ENCODE measurements around the gene CDYL.

Gene CDYL

DNA sequence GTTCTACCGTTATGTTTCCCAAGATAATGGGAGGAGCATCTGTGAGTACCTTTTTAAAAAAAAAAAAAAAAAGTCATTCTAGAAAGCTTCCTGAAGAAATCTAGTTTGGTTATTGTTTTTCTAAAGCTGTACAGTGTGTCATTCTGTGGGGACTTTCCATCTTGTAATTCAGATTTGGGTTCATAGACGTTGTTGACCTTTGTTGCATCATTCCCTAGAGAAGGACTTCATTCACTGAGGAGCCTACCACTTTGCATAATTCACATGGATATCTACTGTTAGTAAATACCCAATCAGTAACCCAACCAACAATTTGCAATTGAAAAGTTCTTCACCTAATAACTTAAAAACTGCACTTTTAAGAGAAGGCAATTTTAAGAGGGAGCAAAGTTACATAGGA, 167.5 kb downstream of the CDYL start:
- in situ Hi-C loops (cut with HindIII; ENCODE audit: low sequenced_read_pairs): no loop called here
- no peak for DNase-seq (ENCODE audit: low read depth)
- TF ChIP-seq, protein P1, sequence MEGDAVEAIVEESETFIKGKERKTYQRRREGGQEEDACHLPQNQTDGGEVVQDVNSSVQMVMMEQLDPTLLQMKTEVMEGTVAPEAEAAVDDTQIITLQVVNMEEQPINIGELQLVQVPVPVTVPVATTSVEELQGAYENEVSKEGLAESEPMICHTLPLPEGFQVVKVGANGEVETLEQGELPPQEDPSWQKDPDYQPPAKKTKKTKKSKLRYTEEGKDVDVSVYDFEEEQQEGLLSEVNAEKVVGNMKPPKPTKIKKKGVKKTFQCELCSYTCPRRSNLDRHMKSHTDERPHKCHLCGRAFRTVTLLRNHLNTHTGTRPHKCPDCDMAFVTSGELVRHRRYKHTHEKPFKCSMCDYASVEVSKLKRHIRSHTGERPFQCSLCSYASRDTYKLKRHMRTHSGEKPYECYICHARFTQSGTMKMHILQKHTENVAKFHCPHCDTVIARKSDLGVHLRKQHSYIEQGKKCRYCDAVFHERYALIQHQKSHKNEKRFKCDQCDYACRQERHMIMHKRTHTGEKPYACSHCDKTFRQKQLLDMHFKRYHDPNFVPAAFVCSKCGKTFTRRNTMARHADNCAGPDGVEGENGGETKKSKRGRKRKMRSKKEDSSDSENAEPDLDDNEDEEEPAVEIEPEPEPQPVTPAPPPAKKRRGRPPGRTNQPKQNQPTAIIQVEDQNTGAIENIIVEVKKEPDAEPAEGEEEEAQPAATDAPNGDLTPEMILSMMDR (IDR thresholded peaks at IDR 0.05; ENCODE audit: low read depth, low read length, missing control alignments): no peak
- H3K4me3 ChIP-seq (ENCODE audit: low read depth, low read length): no peak overlapping the region

DNA sequence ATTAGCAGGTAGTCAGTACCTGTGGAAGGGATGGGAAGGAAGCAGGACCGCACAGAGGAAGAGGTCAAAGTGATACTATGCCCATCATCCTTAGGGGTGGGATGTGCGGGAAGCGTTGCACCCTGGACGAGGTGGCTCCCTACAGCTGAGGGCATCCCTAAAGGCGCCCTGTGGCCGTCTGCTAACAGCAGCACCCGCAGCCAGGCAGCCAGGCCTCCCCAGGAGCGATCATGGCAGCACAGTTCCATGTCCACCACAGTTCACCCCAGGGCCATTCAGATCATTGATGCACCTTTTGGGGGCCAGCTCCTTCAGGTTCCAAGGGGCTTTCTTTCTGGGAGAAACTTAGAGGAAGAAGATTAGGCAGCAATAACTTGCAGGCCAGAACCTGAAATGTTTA, 168.1 kb downstream of the CDYL start:
- no peak overlapping the region for H3K4me3 ChIP-seq (ENCODE audit: low read depth, low read length)
- TF ChIP-seq, protein P1 (IDR thresholded peaks at IDR 0.05; ENCODE audit: low read depth, low read length, missing control alignments): no peak
- in situ Hi-C loops (cut with HindIII; ENCODE audit: low sequenced_read_pairs): no loop called here
- no peak for DNase-seq (ENCODE audit: low read depth)

DNA sequence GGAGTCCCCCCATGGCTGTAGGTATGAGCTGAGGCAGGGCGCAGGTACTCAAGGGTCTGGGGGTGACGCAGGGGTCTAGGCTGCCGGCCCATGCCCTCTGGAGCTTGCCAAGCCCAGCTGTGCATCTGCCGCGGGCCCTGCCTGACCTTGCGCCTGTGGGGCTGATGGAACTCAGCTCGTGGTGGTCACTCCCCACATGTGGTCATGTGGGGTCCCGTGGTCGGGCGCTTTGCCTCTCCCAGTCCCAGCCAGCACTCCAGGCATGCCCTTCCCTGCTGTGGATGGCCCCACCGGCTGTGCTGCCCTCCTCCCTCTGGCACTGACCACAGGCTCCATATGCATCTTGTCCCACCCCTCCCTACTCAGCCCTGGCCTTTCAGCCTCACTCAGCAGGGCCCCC, 170.3 kb downstream of the CDYL start:
- H3K4me3 ChIP-seq (ENCODE audit: low read depth, low read length): no peak overlapping the region
- in situ Hi-C loops (cut with HindIII; ENCODE audit: low sequenced_read_pairs): no loop called here
- no peak for DNase-seq (ENCODE audit: low read depth)
- TF ChIP-seq, protein P1 (IDR thresholded peaks at IDR 0.05; ENCODE audit: low read depth, low read length, missing control alignments): no peak

DNA sequence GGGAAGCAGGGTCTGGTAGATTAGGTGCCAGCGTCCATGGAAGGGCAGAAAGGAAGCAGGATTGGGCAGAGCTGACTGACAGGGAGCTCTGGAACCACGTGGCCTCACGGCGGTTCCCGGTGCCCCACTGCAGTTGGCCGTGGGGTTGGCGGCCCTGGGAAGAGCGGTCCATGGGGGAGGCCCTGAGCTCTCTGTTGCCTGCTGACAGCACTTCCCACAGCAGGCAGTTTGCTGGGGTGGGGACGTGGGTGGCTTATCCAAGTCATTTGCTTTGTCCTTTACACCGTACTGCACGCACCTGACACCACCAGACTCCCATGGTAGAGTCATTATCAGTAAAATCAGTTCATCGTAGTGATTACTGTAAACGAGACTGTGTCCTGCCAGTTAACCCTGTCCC, 171.5 kb downstream of the CDYL start:
- H3K4me3 ChIP-seq (ENCODE audit: low read depth, low read length): no peak overlapping the region
- no peak for DNase-seq (ENCODE audit: low read depth)
- in situ Hi-C loops (cut with HindIII; ENCODE audit: low sequenced_read_pairs): no loop called here
- TF ChIP-seq, protein P1 (IDR thresholded peaks at IDR 0.05; ENCODE audit: low read depth, low read length, missing control alignments): no peak

DNA sequence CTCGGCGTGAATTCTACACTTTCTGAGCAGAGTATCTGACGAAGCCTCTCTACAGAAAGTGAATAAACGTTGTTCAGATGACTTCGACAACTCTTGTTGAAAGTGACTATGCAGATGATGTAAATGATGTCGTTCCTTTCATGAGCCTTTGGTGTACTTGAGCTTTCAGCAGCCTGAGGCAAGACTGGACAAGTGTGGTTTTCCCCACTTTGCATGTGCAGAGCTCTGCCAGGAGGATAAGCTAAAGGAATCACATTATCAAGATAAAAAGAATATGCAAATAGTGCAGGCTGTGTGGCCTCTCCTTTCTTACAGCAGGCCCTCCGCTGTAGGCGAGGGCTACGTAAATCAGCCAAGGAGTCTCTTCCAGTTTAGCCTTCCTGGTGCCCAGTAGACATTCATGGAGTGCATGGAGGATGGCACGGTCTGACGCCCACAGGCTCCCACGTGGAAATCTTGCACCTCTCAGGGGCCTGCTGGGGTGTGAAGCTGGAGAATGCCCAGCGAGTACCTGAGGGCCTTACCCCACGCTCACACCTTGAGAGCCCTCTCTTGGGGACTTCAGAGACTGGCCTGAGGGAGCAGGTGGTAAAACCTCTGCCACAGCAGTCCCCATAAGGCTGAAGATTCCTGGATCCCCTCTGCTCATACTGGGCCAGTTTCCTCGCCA, 172.7 kb downstream of the CDYL start:
- in situ Hi-C loops (cut with HindIII; ENCODE audit: low sequenced_read_pairs): no loop called here
- TF ChIP-seq, protein P1 (IDR thresholded peaks at IDR 0.05; ENCODE audit: low read depth, low read length, missing control alignments): no peak
- no peak for DNase-seq (ENCODE audit: low read depth)
- no peak overlapping the region for H3K4me3 ChIP-seq (ENCODE audit: low read depth, low read length)

DNA sequence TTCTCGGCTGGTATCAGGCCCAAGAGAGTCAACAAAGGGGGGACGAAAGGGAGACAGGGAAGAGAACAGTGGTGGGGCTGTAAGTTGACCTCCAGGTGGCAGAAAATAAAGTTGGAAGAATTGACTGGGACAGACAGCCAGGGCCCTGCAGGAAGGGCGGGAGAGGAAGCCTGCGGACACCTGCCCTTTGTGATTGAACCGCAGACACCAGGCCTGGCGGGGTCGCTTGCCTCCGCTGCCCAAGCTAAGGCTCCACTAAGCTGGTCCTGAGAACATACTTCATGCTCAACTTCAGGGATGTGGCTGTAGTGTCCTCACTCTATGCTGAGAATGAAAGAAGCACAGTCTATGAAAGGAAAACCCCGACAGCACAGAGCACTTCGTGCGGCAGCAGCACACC, 173.9 kb downstream of the CDYL start:
- in situ Hi-C loops (cut with HindIII; ENCODE audit: low sequenced_read_pairs): no loop called here

More for the DNA sequence above, 173.9 kb downstream of the CDYL start:
- no peak for DNase-seq (ENCODE audit: low read depth)
- TF ChIP-seq, protein P1 (IDR thresholded peaks at IDR 0.05; ENCODE audit: low read depth, low read length, missing control alignments): no peak
- H3K4me3 ChIP-seq (ENCODE audit: low read depth, low read length): no peak overlapping the region

Measured in astrocyte of the cerebellum (primary cell).